Smooth muscle cell of the pulmonary artery (primary cell): ENCODE data around the gene DNAH3. TPM values are rescaled to one million over a fixed set of nuclear protein-coding genes. Genes with fewer than 3 reads are reported as not detected.

Experiments
- total RNA-seq: library from RNA; depleted of rRNA; stranded (reverse); fragments of >200 nt; gene quantifications from 2 replicates; pipeline ENCODE4 v1.2.3, GENCODE V29; 2014

The DNAH3 gene
- total RNA-seq = not detected in 2 replicates

DNA sequence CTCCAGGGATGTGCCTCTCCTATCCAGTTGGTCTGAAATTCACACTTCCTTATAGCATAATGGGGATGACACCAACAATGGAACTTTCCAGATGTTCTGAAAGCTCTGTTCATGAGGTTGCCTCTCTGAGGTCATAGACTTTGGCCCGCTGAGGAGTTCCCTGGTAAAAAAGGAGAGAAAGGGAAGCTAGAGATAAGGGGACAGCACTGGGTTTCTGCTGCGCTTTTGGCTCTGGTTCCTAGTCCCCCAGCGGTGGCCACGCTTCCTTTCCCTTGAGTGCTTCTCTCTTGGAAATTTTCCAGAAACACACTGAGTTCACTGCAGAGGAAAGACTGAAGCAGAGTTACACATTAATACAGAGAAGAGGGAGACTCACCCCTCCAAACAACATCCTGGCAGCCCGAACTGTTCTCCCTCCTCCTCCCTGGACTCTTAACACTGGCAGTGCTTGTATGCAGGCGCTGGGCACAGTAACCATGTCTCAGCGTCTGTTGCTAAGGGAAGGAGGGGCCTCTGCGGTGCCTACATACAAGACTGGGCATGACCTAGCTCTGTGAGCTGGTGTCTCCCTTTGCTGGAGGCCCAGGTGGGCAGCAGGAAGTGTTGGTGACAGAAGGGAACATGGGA, at the start of gene DNAH3:
TSS of gene DNAH3 (minus strand) at position 472 of the 627 bp plus-strand sequence. CDS start 527 bp downstream, outside the sequence.

DNA sequence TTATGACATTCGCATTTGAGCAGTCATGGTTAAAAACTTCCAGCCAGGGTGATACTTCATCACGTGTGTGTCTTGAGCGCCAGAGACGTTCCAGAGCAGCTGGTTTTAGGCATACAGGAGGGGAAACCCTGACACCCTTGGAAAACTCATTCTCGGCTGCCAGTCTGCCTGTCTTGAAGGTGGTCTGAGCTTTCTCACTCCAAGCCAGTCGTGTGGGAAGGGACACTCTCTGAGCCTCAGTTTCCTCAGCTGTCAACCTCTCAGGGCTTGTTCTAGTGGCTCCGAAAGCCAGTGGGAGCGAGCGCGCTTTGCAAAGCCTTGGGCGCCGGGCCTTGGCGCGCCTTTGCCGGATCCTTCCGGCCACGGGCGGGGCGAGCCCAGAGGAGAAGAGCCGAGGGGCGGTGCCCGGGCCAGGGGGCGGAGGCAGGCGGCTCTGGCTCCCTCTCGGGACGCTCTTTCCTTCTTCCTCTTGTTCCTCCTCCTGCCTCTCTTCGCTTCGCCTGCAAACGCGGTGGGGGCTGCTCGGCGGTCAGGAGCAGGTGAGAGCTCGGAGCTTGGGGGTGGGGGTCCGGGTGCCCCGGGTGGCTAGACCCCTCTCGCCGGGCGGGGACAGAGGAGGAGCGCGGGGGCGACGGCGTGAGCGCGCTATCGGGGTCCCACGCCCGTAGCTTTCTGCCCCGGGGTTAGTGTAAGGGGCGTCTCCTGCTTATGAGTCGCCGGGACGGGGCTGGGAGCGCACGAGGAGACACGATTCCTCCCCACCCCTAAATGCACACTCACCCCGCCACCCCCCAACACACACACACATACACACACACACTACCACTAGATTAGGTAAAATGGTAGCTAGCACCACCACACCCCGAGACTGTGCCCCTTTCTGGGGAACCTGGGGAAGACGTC, 7.8 kb upstream of the DNAH3 start, which contains the start of gene LDAF1:
TSS of gene LDAF1 (plus strand) at position 467 of the 903 bp plus-strand sequence. CDS start 2,509 bp downstream, outside the sequence.

DNA sequence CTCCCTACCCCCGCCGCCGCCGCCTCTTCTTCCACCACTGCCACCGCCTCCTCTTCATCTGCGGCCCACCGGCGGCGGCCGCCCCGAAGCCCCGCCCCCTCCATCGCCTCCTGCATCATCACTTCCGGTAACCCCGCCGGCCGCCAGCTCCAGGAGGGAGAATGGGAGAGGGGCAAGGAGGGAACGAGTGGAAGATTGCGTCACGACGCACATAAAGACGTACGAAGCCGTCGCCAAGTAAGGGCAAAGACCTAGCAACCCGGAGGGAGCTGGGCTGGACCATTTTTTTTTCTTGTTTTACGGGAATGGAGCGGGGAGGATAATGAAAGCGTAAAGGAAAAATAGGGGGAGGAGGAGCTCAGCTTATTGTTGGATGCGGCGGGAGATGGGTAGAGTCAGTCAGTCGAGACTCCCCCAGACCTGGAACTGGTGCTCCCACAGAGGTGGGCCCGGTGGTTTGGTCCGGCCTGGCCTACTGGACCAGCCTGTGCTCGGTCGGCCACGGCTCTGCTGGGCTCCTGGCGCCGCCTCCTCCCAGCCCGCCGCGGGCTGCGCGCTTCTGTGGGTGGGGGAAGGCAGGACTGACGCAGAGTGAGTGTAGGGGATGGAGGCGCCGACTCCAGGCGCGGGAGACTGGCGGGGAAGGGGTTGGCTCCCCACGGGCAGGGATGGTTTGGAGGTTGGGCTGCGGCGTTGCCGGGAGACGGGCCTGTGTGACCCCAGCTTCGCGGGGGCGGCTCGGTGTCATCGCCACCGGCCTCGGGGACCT, 250.2 kb downstream of the DNAH3 start, which contains the start of the genes DCUN1D3 and LYRM1:
TSS of gene DCUN1D3 (minus strand) at position 60 of the 769 bp plus-strand sequence. CDS start 37,820 bp downstream, outside the sequence.
TSS of gene LYRM1 (plus strand) at position 473 of the 769 bp plus-strand sequence. CDS start 14,785 bp downstream, outside the sequence.

Other genes starting within 250 kb of the DNAH3 start
- 41.8 and 47.0 TPM in 2 replicates for gene LDAF1, start 7.8 kb upstream of the DNAH3 start, total RNA-seq
- not detected in 2 replicates for gene ZP2, start 60.7 kb upstream of the DNAH3 start, total RNA-seq
- gene ANKS4B, start 82.9 kb upstream of the DNAH3 start, total RNA-seq = not detected in 2 replicates
- 0.63 TPM in 1 of 2 replicates, not detected in the other for gene CRYM, start 127.4 kb upstream of the DNAH3 start, total RNA-seq